Adrenal gland (tissue), 5 donors: Measurements from ENCODE around the gene PEA15.

Experiments
- POLR2A ChIP-seq, 2 donors: fragments of 450-650 bp; IDR thresholded peaks; one replicate each; pipeline ENCODE4 v1.6.1; 2017; ENCODE audit warnings: antibody characterized with exemption in 2 of 2, mild to moderate bottlenecking in 2 of 2, moderate library complexity in 1 of 2
- TF ChIP-seq, protein P1 (sequence below), 6 experiments: fragments of 450-650 bp in 4 of 6; fragments of 200-600 bp in 2 of 6; sonication (generic) in 1 of 6; IDR thresholded peaks; 1 replicate in 5 of 6; 2 replicates in 1 of 6; pipeline versions ENCODE4 v1.5.1 to v1.8.0; 2016 to 2021; ENCODE audit warnings: antibody characterized with exemption in 6 of 6, mild to moderate bottlenecking in 2 of 6, moderate library complexity in 1 of 6
- donor health status: DM: no; HTN: no; CAD: no.

- TF ChIP-seq POLR2A (IDR thresholded peaks at IDR 0.05), result no peak
- TF ChIP-seq, protein P1, sequence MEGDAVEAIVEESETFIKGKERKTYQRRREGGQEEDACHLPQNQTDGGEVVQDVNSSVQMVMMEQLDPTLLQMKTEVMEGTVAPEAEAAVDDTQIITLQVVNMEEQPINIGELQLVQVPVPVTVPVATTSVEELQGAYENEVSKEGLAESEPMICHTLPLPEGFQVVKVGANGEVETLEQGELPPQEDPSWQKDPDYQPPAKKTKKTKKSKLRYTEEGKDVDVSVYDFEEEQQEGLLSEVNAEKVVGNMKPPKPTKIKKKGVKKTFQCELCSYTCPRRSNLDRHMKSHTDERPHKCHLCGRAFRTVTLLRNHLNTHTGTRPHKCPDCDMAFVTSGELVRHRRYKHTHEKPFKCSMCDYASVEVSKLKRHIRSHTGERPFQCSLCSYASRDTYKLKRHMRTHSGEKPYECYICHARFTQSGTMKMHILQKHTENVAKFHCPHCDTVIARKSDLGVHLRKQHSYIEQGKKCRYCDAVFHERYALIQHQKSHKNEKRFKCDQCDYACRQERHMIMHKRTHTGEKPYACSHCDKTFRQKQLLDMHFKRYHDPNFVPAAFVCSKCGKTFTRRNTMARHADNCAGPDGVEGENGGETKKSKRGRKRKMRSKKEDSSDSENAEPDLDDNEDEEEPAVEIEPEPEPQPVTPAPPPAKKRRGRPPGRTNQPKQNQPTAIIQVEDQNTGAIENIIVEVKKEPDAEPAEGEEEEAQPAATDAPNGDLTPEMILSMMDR (IDR thresholded peaks at IDR 0.05), result no peak
Measured at GRCh38 chr1:160177667-160178066, 27.5 kb upstream of the PEA15 start.
